ENCODE measurements around the gene DDX46. TPM values are rescaled to one million over a fixed set of nuclear protein-coding genes. Genes with fewer than 3 reads are reported as not detected.

The DDX46 gene
- total and polyA plus RNA-seq, 2 of the 8 experiments (the other 6 are each of a cell fraction or from before 2014, with no cell fraction given): 22.6 to 110 TPM

DNA sequence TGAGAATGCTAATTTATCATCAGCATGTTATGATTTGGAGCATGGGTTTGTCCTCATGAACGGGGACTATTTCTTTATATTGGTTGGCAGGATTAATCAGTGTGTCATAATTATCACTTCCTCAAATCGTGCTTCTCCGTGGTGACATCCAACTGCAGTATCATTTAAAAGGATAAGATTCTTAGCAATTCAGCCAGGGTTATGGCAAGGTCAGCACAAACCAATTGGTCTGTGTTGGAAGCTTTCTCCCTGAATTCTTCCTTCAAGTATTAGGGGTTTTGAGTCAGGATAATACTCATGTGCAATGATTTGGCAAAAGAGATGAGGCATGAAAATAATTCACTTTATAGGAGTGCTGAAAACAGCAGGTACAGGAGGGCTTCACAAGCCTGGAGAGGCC, 25.8 kb upstream of the DDX46 start (continued):
- TF ChIP-seq MAFK (IDR thresholded peaks at IDR 0.05; ENCODE audit: low read depth, low read length) (no peak), E2F6 (IDR thresholded peaks at IDR 0.05) (no peak)
